GOT3 (cell line): Measurements from ENCODE around the gene RMI2.

Experiments used
- DNase-seq: peaks from one replicate; lab custom pipeline; 2025; ENCODE audit warnings: mixed read lengths; lab: John Stamatoyannopoulos, UW

The RMI2 gene

DNA sequence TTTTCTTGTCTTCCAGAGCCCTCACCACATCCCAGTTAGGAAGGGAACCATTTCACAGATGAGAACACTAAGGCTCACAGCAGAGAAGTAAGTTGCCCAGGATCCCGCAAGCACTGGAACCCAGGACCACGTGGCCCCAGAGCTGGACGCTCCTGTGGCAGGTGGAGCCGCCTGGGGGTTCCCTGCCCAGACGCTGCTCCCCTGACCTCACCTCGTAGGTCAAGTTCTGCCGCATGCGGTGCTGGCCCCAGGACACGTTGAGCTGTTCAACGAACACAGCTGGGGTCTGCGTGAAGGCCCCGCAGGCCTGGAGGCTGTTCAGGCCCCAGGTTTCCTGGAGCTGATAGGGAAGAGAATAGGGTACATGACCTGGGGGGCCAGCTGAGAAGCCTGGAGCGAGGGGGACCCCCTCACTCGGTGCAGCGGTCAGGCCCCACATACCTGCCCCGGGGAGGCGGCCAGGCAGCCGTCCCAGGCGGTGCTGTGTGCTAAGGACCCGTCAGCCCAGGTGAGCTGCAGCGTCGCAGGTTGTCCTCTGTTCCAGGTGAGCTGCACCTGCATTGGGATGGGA is 54.1 kb downstream of the RMI2 start:
- DNase-seq, result no peak

DNA sequence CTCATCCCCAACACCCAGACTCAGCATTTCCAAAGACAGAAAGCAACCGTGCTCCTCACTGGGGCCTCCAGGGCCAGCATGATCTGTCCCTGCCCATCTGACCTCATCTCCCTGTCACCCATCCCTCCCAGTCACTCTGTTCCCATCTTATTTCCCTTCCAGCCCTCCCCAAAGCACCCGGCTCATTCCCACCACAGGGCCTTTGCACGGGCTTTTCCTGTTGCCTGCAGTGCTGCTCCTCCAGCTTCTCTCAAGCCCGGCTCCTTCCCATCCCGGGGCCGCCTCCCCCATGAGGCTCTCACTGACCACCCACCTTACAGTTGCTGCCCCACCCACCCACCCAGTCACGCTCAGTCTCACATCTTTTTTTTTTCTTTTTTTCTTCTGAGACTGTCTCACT is 54.8 kb downstream of the RMI2 start:
- DNase-seq, result no peak
